GM19397 (cell line): Measurements from ENCODE around the gene CFAP99.
A peak's percentile ranks its signal among the peaks of the same experiment; 100 is the strongest.
"Not testable (repeated sequence)": the region's sequence is repeated elsewhere in the genome, so short reads cannot be mapped to it uniquely, and the experiment has no call there.

Experiments used
- ATAC-seq: cut with Tn5 transposase; IDR thresholded peaks from one replicate; pipeline ENCODE4 v1.9.1; 2021; ENCODE audit warnings: mild to moderate bottlenecking, moderate library complexity; ENCODE audit not compliant: unreplicated experiment

The CFAP99 gene

GRCh38 chr4:2465032-2465431, 46.3 kb downstream of the CFAP99 start:
- no peak for ATAC-seq

- ATAC-seq, result not testable (repeated sequence)
Measured at GRCh38 chr4:2465544-2465943, 46.8 kb downstream of the CFAP99 start.

DNA sequence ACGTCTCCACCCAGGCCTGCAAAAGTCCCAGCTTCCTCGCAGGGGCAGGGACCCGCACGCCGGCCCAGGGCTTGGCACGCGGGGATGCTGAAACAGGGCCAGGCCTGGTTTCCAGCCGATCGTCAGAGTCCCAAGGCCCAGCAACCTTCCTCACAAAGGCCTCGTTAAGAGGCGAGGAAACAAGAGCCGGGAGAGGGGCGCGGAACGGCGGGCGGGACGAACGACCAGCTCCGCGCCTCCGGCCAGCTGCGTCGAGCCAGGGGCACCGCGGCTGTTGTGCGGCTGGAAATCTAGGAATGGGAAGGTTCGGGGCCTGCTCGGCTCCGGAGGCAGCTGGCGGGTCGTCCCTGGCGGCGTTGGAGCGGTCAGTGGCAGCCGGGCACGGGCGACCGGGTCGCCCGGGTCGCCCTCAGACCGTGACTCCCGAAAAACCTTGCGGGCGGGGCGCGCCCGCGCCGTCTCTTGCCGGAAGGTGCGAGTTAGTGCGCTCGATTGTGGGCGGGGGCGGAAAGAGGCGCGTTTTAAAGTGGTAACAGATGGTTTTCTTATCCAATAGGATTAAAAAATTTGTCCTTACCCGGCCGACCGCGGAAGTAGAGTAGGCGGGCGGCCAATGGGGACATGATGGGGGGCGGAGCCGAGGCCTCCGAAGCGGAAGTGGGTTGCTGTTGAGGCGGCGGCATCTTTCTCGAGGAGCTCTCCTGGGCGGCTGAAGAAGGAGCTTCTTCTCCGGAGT, 49.9 kb downstream of the CFAP99 start, which contains the start of gene RNF4:
RNF4 (plus strand) TSS at position 651 of the 736 bp plus-strand sequence. CDS start 21,388 bp downstream, outside the sequence.
- ATAC-seq, result peak; percentile 78

- ATAC-seq, result peak; percentile 56
Measured at GRCh38 chr4:2469192-2469984, 50.6 kb downstream of the CFAP99 start.

- ATAC-seq, result no peak
Measured at GRCh38 chr4:2470791-2471190, 52.0 kb downstream of the CFAP99 start.

DNA sequence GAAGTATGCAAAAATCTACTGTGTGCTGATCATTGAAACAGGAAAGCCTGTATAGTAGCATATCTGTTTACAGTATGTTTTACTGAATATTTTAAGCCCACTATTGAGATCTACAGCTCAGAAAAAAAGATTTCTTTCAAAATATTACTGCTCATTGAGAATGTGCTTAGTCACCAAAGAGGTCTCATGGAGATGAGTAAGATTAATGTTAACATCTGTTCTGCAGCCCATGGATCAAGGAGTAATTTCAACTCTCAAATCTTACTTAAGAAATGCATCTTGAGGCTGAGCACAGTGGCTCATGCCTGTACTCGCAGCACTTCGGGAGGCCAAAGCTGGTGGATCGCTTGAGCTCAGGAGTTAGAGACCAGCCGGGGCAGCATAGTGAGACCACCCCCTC, 53.4 kb downstream of the CFAP99 start:
- no peak for ATAC-seq

GRCh38 chr4:2478229-2478628, 59.5 kb downstream of the CFAP99 start:
- no peak for ATAC-seq

DNA sequence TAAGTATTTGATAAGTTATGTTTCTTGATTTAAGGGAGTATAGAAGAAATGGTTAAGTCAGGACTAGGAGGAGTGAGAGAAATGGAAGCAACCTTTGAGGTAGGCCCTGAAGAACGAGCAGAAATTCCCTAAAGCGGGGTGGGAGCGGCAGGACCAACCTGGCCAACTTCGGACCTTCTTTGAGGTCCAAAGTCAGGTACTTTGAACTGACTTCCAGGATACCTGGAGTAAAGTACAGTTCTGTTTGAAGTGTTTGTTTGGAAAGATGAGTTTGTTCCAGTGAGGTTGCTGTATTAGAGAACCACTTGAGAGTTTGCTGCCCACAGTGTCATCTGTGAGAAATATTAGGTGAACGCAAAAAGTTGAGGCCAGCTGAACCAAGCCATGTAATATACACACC, 61.9 kb downstream of the CFAP99 start:
- no peak for ATAC-seq

- no peak for ATAC-seq
Measured at GRCh38 chr4:2482192-2482591, 63.4 kb downstream of the CFAP99 start.

DNA sequence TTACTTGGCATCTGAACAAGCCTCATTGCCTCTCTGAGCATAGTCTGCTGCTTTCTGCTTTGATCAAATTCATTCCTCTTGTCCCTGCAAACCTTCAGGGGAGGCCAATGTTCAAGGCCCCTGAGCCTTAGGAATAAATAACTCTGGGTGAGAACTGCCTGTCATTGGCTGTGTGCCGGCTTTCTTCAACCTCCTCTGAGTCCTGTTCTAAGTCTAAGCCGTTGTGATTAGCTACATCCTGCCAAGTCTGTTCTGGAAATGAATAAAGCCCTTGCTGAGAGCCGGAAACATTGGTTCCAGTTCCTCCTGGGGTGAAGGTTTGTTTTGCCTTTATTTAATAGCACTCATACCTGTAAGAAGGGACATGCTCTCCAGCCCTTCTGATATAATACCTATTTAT, 63.9 kb downstream of the CFAP99 start:
- ATAC-seq, result no peak

DNA sequence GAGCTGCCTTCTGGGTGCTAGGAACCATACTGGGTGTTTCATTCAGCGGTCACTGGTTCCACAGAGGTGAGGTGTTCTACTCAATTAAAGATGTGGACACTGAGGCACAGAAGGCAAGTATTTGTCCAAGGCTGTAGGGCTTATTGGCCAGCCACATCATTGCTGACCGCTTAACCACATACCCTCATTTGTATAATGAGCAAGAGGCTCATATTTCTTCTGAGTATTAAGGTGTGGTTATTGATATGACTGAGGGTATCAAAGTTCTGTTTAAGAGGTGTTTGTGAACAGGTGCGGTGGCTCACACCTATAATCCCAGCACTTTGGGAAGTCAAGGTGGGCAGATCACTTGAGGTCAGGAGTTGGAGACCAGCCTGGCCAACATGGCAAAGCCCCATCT, 64.5 kb downstream of the CFAP99 start:
- ATAC-seq, result no peak

- no peak for ATAC-seq
Measured at GRCh38 chr4:2484185-2484584, 65.4 kb downstream of the CFAP99 start.

- peak; percentile 69 for ATAC-seq
Measured at GRCh38 chr4:2484993-2485392, 66.2 kb downstream of the CFAP99 start.

DNA sequence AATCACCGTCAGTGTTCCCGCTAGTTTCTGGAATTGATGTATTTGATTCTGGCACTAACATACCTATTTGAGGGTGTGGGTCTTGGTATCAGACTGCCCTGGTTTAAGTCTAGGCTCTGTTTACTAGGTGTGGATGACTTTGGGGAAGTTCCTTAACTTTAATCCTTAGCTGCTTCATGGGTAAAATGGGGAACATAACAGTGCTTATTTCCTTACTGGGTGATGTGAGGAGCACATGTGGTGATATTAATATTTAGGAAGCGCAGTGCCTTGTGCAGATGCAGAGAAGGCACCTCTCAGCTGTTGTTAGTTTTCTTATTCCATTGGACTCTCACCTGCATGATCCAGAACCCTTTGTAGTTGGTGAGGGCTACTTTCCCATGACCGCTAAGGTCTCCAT, 67.2 kb downstream of the CFAP99 start:
- ATAC-seq, result no peak

DNA sequence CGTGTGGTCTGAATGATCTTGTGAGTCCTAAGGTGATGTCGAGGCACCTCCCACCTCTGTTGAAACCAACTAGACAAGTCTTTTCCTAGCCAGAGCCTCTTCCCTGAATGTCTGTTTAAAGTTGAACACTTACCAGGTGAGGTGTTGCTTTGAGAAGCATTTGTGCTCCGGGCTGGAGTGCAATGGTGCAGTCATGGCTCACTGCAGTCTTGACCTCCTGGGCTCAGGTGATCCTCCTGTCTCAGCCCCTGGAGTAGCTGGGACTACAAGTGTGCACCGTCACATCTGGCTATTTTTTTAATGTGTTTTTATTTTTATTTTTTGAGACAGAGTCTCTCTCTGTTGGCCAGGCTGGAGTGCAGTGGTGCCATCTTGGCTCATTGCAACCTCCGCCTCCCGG, 68.2 kb downstream of the CFAP99 start:
- ATAC-seq, result no peak

GRCh38 chr4:2487632-2488031, 68.9 kb downstream of the CFAP99 start:
- ATAC-seq, result no peak

DNA sequence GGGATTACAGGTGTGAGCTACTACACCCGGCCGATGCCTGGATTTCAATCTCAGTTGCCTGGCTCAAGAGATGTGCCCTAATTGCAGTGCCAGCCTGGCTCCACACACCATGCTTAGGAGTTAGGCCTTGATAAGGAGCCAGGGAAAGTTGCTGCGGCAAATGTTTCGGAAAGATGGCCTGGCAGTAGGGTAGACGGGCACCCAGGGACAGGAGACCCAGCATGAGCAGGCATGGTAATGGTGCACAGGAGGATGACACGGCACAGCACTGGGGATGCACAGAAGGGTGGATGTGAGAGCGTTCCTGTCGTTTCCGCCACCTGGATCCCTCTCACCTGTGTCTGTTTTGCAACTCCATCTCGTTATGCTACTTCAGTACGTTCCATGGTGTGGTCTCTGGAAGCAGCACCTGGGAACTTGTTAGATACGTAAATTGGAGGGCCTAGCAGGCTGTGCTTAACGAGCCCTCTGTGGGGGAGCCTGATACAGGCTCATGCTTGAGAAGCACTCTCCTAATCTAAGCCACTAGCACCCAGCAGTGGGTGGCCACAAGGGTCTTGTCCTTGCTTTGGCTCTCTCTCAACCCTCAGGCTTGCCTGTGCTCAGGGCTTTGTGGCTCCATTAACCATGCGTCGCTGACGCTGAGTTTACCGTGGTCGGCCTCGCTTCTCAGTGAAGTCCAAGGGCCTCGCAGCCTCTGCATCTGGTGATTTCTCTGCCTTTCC, 70.5 kb downstream of the CFAP99 start:
- no peak for ATAC-seq

DNA sequence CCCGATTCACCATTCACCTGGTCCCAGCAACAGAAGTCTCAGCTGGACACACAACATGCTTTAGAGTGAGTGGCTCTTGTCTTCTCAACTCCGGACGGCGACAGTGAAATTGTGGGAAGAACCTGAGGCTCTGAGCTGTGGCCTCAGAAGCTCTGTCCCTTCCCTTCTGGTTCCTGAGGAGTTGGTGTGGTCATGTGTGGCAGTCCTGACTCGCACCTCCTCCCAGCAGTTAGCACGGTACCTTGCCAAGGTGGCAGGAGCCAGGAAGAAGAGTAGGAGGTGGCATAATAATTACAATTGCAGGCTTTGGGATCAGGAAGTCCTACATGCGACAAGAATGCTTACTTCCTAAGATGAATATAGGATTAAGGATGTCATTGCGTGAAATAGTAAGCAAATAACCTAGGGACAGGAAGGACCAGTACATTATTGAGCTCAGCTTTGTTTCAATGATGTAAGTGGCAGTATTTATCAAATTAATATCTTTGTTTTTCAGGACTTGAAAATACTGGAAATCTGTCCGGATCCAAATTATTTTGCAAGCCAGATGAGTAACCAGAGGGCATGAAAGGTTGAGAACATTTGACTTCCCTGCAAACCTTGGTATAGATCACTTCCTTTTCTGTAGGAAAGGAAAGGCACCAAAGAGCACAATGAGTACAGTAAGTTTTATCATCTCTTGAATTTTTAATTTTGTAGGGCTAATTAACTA, 71.2 kb downstream of the CFAP99 start:
- ATAC-seq, result no peak

DNA sequence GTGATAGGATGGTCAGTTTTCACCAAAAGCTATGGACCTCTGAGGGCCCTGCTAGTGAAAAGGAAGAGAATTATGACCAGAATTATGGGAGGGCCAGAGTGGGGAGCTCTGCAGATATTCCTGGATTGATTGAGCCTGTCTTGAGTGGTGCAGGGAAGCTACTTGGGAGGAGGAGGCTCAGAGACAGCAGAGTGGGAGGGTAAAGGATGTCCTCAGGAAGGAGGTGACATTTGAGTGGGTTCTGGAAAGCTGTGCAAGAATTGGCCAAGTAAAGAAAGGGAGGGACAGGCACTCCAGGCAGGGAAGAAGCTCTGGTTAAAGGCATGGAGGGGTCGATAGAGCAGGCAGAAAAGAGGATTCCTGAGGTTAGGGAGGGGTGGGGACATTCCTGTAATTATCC, 74.2 kb downstream of the CFAP99 start:
- ATAC-seq, result no peak

DNA sequence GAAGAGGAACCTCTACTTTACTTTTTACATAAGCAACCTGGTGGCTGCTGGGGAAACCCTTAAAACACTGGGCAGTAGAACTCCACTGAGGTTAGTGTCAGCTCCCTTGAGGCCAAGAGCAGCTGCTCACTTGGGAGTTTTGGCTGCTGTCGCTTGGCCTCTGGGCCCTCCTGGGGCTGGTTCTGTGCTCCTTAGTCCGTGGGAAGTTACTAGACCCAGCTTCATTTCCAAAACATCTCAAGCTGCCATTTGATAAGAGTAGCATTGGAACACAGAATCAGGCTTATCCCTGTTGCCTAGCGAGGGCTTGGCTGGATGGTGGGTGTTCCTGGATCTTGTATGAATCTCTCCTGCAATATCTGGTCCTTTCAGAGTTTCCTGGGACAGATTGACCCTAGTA, 76.2 kb downstream of the CFAP99 start:
- no peak for ATAC-seq

GRCh38 chr4:2497324-2497723, 78.6 kb downstream of the CFAP99 start:
- ATAC-seq, result no peak
